COLO668 (cell line): ENCODE measurements around the gene SDK2.

Experiments
- DNase-seq: peaks from one replicate; lab custom pipeline; 2025; ENCODE audit not compliant: unreplicated experiment; lab: John Stamatoyannopoulos, UW

SDK2 gene

GRCh38 chr17:73654241-73654640, 10.0 kb upstream of the SDK2 start:
- DNase-seq, result no peak

GRCh38 chr17:73653810-73654209, 9.6 kb upstream of the SDK2 start:
- no peak for DNase-seq

- DNase-seq, result no peak
These were observed 8.7 kb upstream of the SDK2 start for GRCh38 chr17:73652886-73653480.

GRCh38 chr17:73650617-73651200, 6.5 kb upstream of the SDK2 start:
- no peak for DNase-seq

GRCh38 chr17:73650140-73650539, 5.9 kb upstream of the SDK2 start:
- DNase-seq, result peak; percentile 3

GRCh38 chr17:73648974-73649373, 4.7 kb upstream of the SDK2 start:
- no peak for DNase-seq

DNA sequence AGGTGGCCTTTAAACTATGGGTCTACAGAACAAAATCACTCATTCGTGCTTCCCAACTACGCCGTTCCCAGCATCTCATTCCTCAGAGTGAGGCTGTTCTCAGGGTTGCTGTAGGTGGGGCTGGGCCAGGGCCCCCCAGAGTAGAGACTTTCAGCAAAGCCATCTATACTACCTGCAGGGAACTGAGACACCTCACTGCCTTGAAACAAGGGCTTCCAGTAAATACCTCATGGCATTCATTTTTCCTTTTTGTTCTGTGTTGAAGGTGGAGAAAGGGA, 4.2 kb upstream of the SDK2 start:
- no peak for DNase-seq

GRCh38 chr17:73647772-73648542, 3.7 kb upstream of the SDK2 start:
- DNase-seq, result no peak

DNA sequence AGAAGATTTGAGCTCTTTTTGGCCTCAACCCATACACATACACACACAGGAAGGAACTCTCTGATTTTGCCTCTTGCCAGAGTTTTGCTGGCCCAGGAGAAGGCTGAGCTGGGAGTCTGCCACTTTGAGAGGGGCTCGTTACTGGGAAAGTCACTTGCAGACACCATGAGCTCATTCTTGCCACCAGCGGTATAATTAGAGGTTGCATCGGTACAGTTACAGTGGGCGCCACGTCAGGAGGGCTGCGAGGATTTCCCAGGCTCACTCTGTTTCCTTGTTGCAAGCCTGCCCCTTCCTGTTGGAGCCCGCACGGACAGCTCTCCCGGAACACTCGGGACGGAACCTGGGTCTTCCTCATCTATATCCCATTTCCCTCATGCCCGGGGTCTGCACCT, 3.1 kb upstream of the SDK2 start:
- no peak for DNase-seq

DNA sequence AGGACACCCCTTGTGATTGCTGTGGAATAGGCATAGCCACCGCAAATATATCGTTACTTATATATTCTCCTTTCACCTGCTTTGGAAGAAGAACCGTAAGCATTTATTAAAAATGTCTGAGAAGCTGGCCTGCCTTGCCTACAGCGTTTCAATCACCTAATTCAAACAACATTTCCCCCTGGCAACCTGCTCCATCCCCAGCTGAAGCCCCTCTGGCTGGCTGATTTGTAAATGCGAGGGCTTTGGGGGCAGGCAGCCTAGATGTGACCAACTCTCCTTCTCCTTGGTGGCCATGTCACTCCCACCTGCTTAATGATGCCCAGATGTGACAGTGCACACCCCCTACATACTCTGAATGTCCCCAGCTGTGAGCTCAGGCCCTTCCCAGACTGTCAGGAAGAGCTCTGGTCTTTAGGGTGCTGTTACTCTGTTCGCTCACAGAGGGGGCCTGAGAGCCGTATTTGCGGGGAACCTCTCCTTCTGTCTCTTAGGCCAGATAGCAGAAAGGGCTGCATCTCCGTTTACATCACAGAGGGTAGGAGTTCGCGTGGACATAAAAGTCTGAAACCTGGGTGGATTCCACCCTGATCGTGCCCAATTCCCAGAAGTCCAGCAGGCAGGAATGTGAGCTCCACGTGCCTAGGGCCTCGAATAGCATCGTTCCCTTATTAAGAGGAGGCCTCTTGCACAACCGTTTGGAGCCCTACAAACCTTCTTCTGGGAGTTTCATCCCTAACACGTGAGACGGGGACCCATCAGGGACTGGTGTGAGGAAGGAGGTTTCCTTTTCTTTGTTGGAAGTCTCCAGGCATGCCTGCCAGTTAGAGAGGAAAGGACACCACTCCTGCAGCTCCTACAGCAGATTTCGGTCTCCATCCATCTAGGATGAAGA, 2.4 kb upstream of the SDK2 start:
- DNase-seq, result peak; percentile 13

DNA sequence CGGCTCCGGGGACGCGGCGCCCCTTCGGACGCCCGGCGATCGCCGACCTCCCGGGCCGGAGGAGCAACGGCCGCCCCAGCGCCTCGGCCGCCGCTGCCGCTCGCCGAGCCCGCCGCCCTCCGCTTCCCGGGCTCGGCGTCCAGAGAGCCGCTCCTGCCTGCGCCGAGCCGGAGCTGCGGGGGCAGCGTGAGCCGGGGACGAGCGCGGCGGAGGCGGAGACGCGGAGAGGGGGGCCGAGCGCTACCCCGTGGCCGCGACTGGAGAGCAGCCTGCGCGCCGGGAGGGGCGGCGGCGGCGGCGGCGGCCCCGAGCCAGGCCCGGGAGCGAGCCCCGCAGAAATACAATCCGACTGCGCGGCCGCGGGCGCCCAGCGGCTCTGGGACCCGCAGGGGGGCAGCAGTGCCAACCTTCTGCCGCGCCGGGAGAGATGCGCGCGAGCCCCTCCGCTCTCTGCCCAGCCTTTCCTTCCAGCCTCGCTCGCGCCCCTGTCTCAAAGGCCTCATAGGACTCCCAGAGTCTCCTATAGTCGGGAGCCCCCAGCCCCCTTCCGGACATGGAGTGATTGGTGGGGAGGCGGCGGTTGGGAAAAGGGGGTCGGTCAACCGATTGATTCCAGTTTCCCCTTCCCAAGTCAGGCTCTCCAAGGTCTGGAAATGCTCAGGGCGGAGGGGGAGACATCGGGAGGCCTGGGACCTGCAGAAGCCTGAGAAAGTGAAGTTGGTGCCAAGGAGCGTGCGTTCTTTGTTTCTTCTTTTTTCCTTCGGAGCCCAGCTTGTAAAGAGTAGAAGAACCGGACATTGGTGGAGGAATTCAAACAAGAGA, 1.0 kb upstream of the SDK2 start:
- DNase-seq, result peak; percentile 78

GRCh38 chr17:73643852-73644144, 447 bp downstream of the SDK2 start:
- no peak for DNase-seq

GRCh38 chr17:73643001-73643851, 1.0 kb downstream of the SDK2 start:
- peak; percentile 63 for DNase-seq

- DNase-seq, result no peak
These were observed 1.6 kb downstream of the SDK2 start for GRCh38 chr17:73642659-73643000.

DNA sequence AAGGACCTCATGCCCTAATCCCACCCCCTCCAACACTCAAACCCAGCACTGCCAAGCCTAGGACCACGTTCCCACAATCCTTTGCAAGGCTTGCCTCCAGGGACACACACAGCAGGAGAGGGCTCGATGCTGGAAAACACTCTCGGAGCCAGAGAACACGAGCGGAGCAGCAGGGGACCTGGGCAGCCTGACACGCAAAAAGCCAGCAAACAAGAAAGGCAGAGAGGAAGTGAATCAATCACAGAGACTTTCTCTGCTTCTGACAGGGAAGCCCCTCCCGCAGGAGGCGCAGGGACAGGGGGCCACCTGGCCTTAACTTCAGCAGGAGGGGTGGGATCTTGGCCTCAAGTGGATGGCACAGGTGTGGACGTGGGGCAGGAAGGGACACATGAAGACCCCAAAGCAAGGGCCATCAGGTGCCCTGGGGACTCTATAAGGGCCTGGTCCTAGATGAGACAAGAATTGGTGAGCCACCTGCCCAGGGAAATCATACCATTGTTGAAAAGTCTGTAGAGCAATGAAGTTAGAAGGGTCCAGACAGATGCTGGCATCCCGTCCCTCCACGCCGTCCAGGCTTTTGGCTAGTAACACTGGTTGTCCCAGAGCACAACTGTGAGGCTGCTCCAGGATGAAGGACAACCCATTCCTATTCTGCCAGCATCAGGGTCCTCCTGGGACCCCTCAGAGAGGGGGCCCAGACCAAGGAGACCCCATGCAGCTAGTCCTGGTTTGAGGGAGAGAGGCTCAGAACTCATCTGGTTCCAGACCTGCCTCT, 2.2 kb downstream of the SDK2 start:
- peak; percentile 7 for DNase-seq

GRCh38 chr17:73640691-73641090, 3.6 kb downstream of the SDK2 start:
- DNase-seq, result no peak

- DNase-seq, result no peak
These were observed 4.3 kb downstream of the SDK2 start for GRCh38 chr17:73639932-73640331.

GRCh38 chr17:73639322-73639721, 4.9 kb downstream of the SDK2 start:
- no peak for DNase-seq

- no peak for DNase-seq
These were observed 5.7 kb downstream of the SDK2 start for GRCh38 chr17:73638556-73638955.

- no peak for DNase-seq
These were observed 6.4 kb downstream of the SDK2 start for GRCh38 chr17:73637866-73638265.
